Measurements from ENCODE around the gene PLPPR1.

GRCh38 chr9:101270302-101270701 is 241.8 kb downstream of the PLPPR1 start:
- TF ChIP-seq CTCF (IDR thresholded peaks at IDR 0.05) (no peak), ZFX (IDR thresholded peaks at IDR 0.05; ENCODE audit: borderline replicate concordance) (no peak)
